ENCODE data around the gene MN1. TPM values are rescaled to one million over a fixed set of nuclear protein-coding genes. Genes with fewer than 3 reads are reported as not detected.

MN1 gene
- total RNA-seq, 1 experiment from 2014 or later = 8.2 TPM

GRCh38 chr22:27760474-27760873, 41.1 kb downstream of the MN1 start:
- no peak overlapping the region for H3K4me3 ChIP-seq
- no peaks in the 10 kb centered on the region for H3K9me3 ChIP-seq (ENCODE audit: insufficient read depth, low read depth)
- ChIA-PET CTCF (no interaction called here), POLR2A (ENCODE audit: unreplicated experiment) (no interaction called here)
- no peak overlapping the region for H3K27ac ChIP-seq
- H4K20me1 ChIP-seq (ENCODE audit: insufficient read depth) = no peaks in the 10 kb centered on the region
- no peak overlapping the region for H3K4me2 ChIP-seq
- no peaks in the 10 kb centered on the region for H3K36me3 ChIP-seq (ENCODE audit: low read depth)
- no peaks in the 10 kb centered on the region for H3K4me1 ChIP-seq (replicated peaks; ENCODE audit: insufficient read depth)
- intact Hi-C loops (cut with micrococcal nuclease; ENCODE audit: unreplicated experiment) = no loop called here
- no peaks in the 10 kb centered on the region for H3K79me2 ChIP-seq (ENCODE audit: low read depth)
- H2AFZ ChIP-seq = no peak overlapping the region
- no peaks in the 10 kb centered on the region for H3K9me2 ChIP-seq (ENCODE audit: insufficient read depth)
- DNase-seq = no peak
- BruUV-seq (replicated peaks) = no TSS peak
- no peak for TF ChIP-seq EZH2 (IDR thresholded peaks at IDR 0.05; ENCODE audit: low read depth)
- TF ChIP-seq, protein P1, sequence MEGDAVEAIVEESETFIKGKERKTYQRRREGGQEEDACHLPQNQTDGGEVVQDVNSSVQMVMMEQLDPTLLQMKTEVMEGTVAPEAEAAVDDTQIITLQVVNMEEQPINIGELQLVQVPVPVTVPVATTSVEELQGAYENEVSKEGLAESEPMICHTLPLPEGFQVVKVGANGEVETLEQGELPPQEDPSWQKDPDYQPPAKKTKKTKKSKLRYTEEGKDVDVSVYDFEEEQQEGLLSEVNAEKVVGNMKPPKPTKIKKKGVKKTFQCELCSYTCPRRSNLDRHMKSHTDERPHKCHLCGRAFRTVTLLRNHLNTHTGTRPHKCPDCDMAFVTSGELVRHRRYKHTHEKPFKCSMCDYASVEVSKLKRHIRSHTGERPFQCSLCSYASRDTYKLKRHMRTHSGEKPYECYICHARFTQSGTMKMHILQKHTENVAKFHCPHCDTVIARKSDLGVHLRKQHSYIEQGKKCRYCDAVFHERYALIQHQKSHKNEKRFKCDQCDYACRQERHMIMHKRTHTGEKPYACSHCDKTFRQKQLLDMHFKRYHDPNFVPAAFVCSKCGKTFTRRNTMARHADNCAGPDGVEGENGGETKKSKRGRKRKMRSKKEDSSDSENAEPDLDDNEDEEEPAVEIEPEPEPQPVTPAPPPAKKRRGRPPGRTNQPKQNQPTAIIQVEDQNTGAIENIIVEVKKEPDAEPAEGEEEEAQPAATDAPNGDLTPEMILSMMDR (conservative IDR thresholded peaks at IDR 0.05) = no peak
- H3F3A ChIP-seq (ENCODE audit: insufficient read depth, low read depth) = 0 out of 2 replicates have a peak, but pooled peaks cover 4% of the 10 kb centered on the region
- H3K27me3 ChIP-seq (ENCODE audit: insufficient read depth, low read depth) = no peaks in the 10 kb centered on the region

DNA sequence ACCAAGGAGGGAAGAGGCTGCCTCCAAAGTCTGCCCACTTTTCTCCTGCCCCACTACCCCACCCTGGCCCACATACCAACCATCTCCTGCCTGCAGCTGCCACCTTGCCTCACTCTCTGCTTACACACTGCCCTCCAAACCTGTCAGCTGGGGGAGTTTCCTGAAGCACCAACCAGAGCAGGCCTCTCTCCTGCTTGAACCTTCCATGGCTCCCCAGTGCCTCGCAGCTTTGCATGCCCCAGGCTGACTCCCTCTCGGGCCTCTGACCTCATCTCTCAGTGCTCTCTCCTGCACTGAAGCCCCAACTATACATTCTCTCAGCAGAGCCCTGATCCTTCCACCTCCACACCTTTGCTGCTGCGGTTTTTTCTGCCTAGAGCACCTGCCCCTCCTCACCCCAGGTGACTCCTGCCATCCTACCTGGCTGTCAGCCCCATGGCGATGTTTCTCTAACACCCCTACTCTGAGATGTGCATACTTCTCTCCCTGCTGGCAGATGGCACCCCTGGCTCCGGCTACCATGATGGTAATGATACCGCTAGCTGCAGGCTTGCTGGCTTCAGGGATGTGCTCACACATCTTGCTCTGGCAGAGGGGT, 43.5 kb downstream of the MN1 start:
- Histone ChIP-seq H3F3A (ENCODE audit: insufficient read depth, low read depth) (0 out of 2 replicates have a peak, but pooled peaks cover 4% of the 10 kb centered on the region), H3K9me2 (ENCODE audit: insufficient read depth) (no peaks in the 10 kb centered on the region), H3K27ac (no peak overlapping the region), H2AFZ (no peak overlapping the region), H3K36me3 (ENCODE audit: low read depth) (no peaks in the 10 kb centered on the region), H4K20me1 (ENCODE audit: insufficient read depth) (no peaks in the 10 kb centered on the region), H3K9me3 (ENCODE audit: insufficient read depth, low read depth) (no peaks in the 10 kb centered on the region), H3K4me2 (no peak overlapping the region), H3K4me1 (replicated peaks; ENCODE audit: insufficient read depth) (peaks cover 5% of the 10 kb centered on the region), H3K4me3 (no peak overlapping the region), H3K79me2 (ENCODE audit: low read depth) (no peaks in the 10 kb centered on the region), H3K27me3 (ENCODE audit: insufficient read depth, low read depth) (no peaks in the 10 kb centered on the region)
- BruUV-seq (replicated peaks) = no TSS peak
- TF ChIP-seq EZH2 (IDR thresholded peaks at IDR 0.05; ENCODE audit: low read depth) = no peak
- TF ChIP-seq, protein P1 (conservative IDR thresholded peaks at IDR 0.05) = no peak
- intact Hi-C loops (cut with micrococcal nuclease; ENCODE audit: unreplicated experiment) = no loop called here
- ChIA-PET POLR2A (ENCODE audit: unreplicated experiment) (no interaction called here), CTCF (no interaction called here)
- no peak for DNase-seq

- Histone ChIP-seq H2AFZ (no peak overlapping the region), H3K79me2 (ENCODE audit: low read depth) (no peaks in the 10 kb centered on the region), H3F3A (ENCODE audit: insufficient read depth, low read depth) (0 out of 2 replicates have a peak, but pooled peaks cover 5% of the 10 kb centered on the region), H4K20me1 (ENCODE audit: insufficient read depth) (no peaks in the 10 kb centered on the region; the same call in 1 of the 2 replicates), H3K27me3 (ENCODE audit: insufficient read depth, low read depth) (no peaks in the 10 kb centered on the region), H3K4me1 (replicated peaks; ENCODE audit: insufficient read depth) (peaks cover 11% of the 10 kb centered on the region), H3K9me2 (ENCODE audit: insufficient read depth) (no peaks in the 10 kb centered on the region), H3K4me2 (no peak overlapping the region), H3K36me3 (ENCODE audit: low read depth) (no peaks in the 10 kb centered on the region), H3K4me3 (no peak overlapping the region), H3K9me3 (ENCODE audit: insufficient read depth, low read depth) (no peaks in the 10 kb centered on the region), H3K27ac (no peak overlapping the region)
- no peak for DNase-seq
- TF ChIP-seq, protein P1 (conservative IDR thresholded peaks at IDR 0.05) = no peak
- TF ChIP-seq EZH2 (IDR thresholded peaks at IDR 0.05; ENCODE audit: low read depth) = no peak
- POLR2A ChIA-PET (ENCODE audit: unreplicated experiment) = no interaction called here
- intact Hi-C loops (cut with micrococcal nuclease; ENCODE audit: unreplicated experiment) = no loop called here
- BruUV-seq (replicated peaks) = no TSS peak
- CTCF ChIA-PET = no interaction called here
These were observed 45.3 kb downstream of the MN1 start for GRCh38 chr22:27756212-27756660.

Data from PC-9 (cell line).